Kidney epithelial cell (primary cell): ENCODE results near the gene UGT2B7. TPM values are rescaled to one million over a fixed set of nuclear protein-coding genes. Genes with fewer than 3 reads are reported as not detected.
A peak's percentile ranks its signal among the peaks of the same experiment; 100 is the strongest.
"Not testable (repeated sequence)": the region's sequence is repeated elsewhere in the genome, so short reads cannot be mapped to it uniquely, and the experiment has no call there.

ENCODE experiments used
- DNase-seq: peaks from one replicate; pipeline ENCODE4 v3.0.0-alpha.2; 2010; ENCODE audit warnings: low read depth
- H3K27me3 ChIP-seq: 2 replicates; pipeline ENCODE4 v1.6.0; 2011; ENCODE audit warnings: low read length; ENCODE audit not compliant: control insufficient read depth, insufficient read depth
- H3K36me3 ChIP-seq: 2 replicates; pipeline ENCODE4 v1.5.1; 2011; ENCODE audit warnings: low read length; ENCODE audit not compliant: control insufficient read depth, insufficient read depth
- H3K4me3 ChIP-seq: 2 replicates; pipeline ENCODE4 v1.5.1; 2011; ENCODE audit warnings: low read depth, mild to moderate bottlenecking, control low read depth, low read length
- CTCF ChIP-seq: IDR thresholded peaks from 2 replicates; pipeline ENCODE4 v1.5.1; 2011; ENCODE audit warnings: mild to moderate bottlenecking, moderate library complexity, low read length, control low read depth, inconsistent platforms; ENCODE audit not compliant: insufficient read depth, poor library complexity, severe bottlenecking
- total RNA-seq: library from RNA; depleted of rRNA; stranded (reverse); fragments of >200 nt; gene quantifications from 2 replicates; pipeline ENCODE4 v1.2.3, GENCODE V29; 2015

UGT2B7 gene
- total RNA-seq, 1 donor from 2014 or later = 45.9 TPM

DNA sequence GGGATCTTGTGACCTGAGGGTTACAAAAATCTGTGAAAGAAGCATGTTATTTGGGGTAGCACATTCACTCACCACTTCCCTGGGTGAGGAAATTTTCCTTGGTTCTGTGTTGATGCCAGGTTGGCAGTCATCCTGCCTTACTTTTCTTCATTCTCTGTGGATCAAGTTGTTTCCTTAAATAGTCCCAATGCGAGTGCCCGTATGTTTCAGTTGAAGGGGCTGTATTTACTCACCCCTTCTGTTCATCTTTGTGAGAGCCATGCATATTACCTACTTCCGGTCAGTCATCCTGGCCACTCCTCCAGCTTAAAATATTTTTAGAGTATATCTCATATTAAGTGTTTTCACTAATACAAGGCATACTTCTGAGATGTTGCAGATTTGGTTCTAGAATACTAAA is 2.6 kb upstream of the UGT2B7 start:
- Histone ChIP-seq H3K4me3 (no peak overlapping the region), H3K27me3 (no peaks in the 10 kb centered on the region), H3K36me3 (no peaks in the 10 kb centered on the region)
- DNase-seq = no peak
- TF ChIP-seq CTCF = no peak

DNA sequence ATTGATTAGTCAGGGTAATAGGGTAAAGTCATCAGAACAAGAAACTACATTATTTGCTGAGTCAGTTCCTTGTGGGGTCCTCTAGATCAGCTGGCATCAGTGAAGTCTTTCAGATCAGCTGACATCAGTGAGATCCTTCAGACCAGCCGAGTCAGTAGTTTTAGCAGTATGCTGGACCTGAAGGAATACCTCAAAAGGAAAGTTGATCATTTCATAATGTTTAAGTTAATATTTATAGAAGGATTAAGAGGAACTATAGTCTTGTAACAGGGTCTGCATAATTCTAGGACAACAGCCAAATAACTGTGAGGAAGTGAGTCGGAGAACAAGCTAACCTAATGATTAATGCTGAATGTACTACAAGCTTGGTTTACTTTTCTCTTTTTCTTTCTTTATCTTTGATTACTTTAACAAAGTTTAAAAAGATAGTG is 958 bp upstream of the UGT2B7 start:
- no peak overlapping the region for H3K4me3 ChIP-seq

GRCh38 chr4:69096810-69097209 is 536 bp downstream of the UGT2B7 start:
- no peaks in the 10 kb centered on the region for H3K27me3 ChIP-seq
- H3K36me3 ChIP-seq = no peaks in the 10 kb centered on the region

More for the DNA sequence above, 958 bp upstream of the UGT2B7 start:
- peak; percentile 60 for DNase-seq
- no peaks in the 10 kb centered on the region for H3K27me3 ChIP-seq
- no peaks in the 10 kb centered on the region for H3K36me3 ChIP-seq
- no peak for TF ChIP-seq CTCF

GRCh38 chr4:69098470-69098869 is 2.2 kb downstream of the UGT2B7 start:
- no peak for TF ChIP-seq CTCF
- H3K36me3 ChIP-seq = no peaks in the 10 kb centered on the region
- no peaks in the 10 kb centered on the region for H3K27me3 ChIP-seq
- DNase-seq = no peak
- no peak overlapping the region for H3K4me3 ChIP-seq

More at GRCh38 chr4:69096810-69097209, 536 bp downstream of the UGT2B7 start:
- no peak for TF ChIP-seq CTCF
- no peak overlapping the region for H3K4me3 ChIP-seq
- DNase-seq = no peak

GRCh38 chr4:69099910-69100309 is 3.6 kb downstream of the UGT2B7 start:
- no peak for DNase-seq
- Histone ChIP-seq H3K36me3 (no peaks in the 10 kb centered on the region), H3K4me3 (no peak overlapping the region), H3K27me3 (no peaks in the 10 kb centered on the region)
- TF ChIP-seq CTCF = no peak

- not testable (repeated sequence) for DNase-seq, H3K4me3 ChIP-seq, H3K27me3 ChIP-seq, H3K36me3 ChIP-seq
These were observed 6.4 kb downstream of the UGT2B7 start for GRCh38 chr4:69102668-69103067.
